HG02759 (cell line): ENCODE results near the gene RGS19.

Source experiments
- ATAC-seq: cut with Tn5 transposase; IDR thresholded peaks from one replicate; pipeline ENCODE4 v1.9.1; 2021; ENCODE audit warnings: mild to moderate bottlenecking, moderate library complexity; ENCODE audit not compliant: unreplicated experiment

RGS19 gene

DNA sequence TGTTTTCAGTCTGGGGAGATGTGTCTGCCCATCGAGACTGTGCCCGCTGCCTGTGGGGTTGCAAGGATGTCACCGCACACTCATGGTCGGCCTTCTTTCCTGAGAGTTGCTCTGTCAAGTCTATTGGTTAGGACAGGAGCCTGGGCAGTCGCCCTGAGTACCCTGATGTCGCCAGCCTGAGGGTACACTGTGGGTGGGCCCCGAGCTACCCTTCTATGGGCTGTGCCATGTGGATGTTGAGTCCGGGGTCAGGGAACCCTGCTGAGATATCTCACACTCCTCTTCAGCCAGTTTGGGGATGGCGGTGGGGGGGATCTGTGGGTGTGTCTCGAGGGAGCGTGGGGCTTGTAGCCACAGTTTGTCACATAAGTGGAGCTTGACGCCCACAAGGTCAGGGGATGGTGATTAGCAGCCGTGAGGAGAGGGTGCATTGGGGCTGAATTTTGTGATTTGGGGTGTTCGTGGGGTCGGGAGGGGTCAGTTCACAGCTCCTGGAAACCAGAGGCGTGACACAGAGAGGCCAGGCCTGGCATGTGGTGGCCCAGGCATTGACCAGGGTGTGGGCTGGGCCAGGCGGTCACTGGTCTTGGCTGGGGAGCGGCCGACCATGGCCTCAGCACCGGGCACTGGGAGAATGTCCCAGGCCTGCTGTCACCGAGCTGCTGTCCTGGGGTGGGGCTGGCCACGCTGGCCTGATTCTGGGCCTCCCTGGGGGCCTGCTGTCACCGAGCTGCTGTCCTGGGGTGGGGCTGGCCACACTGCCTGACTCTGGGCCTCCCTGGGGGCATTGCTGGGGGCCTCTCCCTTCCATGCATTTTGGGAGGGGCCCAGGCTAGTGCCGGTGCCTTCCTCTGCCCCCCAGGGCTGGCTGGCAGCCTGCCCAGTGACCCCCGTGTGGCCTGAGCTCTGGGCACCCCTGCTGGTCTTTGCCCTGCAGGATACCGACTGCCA lies 29.7 kb upstream of the RGS19 start:
- ATAC-seq: no peak

DNA sequence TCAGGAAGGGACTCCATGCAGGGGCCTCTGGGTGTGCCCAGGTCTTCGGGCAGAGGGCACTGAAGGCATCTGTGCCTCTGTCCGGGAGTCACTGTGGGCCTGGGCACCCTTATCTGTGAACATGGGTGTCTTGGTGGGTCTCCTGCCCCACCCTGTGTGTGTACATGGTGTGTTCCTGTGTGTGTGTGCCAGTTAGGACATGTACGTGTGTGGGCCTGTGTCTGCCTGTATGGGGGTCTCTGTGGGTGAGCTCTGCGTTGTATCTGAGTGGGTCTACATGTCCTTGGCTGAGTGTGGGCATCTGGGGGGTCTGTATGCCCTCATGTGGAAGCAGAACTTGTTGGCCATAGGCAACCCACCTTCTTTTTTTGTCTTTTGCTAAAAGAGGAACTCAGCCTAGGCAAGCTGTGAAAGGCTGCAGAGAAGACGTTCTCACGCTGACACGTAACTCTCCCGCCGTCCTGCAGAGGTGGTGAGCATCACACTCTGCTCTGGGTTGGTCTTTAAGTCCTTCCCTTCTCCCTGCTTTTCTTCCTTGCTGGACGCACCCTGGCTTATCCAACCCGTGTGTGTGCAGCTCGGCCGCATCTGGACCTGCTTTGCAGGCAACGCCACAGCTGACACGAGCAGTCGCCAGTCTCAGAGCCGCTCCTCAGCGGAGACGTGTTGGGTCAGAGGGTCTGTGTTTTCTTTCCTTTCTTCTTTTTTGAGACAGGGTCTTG lies 28.6 kb upstream of the RGS19 start:
- no peak for ATAC-seq

DNA sequence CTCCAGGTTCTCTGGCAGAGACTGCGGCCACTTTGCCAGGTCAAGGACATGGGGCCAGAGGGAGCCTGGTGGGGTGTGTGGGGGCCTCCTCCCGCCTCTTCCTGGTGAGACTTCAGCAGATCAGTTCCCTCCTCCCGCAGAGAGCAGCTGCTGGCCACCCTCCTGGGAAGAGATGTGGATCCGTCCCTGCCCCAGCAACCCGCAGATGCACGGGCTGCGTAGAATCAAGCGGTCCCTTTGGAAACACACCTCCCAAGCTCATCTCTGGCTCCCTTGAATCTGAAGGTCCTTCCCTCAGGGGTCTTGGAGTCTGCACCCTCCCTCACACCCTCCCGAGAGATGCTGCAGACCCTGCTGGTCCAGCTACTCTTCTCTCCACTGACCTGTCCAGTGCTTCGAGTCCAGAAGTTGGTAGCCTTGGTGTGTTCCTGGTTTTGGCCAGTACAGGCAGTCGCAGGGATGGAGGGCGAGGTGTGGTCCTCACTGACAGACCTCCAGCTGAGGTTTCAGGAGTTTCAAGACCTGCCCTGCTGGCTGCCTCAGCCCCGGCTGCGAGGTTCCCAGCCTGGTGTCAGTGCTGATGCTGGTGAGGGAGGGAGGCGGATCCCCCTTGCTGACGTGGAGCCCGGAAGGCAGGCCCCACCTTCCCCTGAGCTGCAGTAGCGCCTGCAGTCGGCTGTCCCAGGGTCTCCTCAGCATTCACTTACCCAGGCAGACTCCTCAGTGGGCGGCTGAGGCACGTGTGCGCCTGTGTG lies 27.8 kb upstream of the RGS19 start, which contains the start of gene NPBWR2:
Gene NPBWR2 (minus strand): TSS at position 585 of the 755 bp plus-strand sequence. CDS start 734 bp downstream, outside the sequence.
- no peak for ATAC-seq

DNA sequence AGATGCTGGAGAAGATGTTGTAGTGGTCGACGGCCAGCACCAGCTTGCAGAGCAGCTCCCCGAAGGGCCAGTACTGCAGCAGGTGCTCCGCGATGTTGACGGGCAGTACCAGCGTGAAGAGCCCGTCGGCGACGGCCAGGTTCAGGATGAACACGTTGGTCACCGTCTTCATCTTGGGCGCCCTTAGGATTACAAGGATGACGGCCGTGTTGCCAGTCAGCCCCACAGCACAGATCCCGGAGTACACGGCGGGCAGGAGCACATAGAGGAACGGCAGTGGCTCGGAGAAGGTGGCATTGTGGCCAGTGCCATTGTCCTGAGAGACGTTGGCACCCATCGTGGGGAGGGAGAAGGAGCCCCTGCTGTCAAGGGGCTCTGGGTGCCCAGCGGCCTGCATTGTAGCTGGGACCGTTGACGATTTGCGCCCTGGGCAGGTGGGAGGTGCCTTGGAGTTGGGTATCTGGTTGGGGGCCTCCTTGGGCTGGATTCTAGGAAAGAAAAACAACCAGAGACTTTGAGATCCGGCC lies 27.2 kb upstream of the RGS19 start:
- no peak for ATAC-seq

DNA sequence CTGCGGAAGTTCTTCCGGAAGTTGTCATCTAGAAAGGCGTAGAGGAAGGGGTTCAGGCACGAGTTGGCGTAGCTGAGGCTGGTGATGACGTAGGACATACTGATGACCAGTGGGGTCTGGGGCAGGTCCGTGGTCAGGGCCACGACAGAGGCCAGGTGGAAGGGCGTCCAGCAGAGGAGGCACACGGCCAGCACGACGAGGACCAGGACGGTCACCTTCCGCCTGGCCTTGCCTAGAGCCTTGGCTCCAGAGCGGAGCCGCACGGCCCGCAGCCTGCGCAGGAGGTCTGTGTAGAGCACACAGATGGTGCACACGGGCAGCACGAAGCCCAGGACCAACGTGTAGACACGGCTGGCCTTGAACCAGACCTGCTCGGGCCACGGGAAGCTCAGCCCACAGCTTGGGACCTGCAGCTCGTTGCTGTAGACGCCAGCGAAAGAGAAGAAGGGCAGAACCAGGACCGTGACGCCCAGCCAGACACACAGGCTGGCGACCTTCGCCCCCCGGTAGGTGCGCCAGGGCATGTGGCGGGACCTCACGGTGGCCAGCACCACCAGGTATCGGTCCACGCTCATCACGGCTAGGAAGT lies 26.6 kb upstream of the RGS19 start:
- ATAC-seq: no peak

DNA sequence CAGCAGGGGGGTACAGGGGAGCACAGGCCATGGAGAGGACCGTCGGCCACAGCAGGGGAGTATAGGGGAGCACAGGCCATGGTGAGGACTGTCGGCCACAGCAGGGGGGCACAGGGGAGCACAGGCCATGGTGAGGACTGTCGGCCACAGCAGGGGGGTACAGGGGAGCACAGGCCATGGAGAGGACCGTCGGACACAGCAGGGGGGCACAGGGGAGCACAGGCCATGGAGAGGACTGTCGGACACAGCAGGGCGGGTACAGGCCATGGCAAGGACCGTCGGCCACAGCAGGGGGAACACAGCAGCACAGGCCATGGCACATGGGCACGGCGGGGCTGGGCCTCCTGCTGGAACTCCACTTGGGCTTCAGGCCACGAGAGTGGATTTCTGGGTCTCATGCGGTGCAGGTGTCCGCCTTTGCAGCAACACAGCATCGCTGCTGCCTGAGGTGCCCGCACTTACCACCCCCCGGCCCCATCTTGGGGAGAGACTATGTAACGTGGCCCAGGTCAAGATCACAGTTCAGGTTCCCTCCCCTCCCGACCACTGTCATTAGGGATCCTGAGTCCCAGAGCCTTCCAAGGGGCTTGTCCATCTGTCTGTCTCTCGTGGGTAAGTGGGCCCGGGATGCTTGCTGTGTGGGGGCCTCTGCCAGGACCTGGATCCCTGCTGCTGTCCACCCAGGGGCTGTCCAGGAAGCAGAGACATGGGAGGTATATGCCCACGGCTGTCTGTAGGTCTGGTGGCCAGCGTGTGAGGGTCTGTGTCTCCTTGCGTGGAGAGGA lies 25.5 kb upstream of the RGS19 start:
- ATAC-seq: no peak

DNA sequence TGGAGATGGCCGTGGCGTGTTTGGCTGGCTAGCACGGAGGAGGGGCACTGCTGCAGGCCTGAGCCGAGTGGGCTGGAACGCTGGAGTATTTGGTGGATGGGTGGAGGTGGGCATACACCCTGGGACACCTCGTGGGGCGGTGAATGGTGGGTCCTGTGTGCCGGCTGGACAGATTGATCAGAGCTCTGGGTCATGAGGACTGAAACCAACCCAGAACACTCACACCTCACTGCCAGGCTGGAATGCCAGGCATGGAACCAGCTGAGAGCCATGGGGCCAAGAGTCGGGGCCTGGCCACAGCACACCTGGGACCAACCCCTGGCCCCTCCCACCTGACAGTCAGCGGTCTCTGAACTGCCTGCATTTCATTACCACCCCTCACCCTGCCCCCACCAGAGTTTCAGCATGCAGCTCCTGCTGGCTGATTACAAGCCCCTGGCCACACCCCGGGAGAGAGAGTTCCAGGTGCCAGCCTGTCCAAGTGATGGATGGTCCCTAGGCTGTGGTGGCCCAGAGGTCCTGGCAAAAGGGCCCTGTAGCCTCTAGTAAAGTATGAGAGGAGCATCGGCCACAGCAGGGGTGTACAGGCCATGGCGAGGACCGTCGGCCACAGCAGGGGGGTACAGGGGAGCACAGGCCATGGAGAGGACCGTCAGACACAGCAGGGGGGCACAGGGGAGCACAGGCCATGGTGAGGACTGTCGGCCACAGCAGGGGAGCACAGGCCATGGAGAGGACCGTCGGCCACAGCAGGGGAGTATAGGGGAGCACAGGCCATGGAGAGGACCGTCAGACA lies 24.8 kb upstream of the RGS19 start:
- no peak for ATAC-seq

DNA sequence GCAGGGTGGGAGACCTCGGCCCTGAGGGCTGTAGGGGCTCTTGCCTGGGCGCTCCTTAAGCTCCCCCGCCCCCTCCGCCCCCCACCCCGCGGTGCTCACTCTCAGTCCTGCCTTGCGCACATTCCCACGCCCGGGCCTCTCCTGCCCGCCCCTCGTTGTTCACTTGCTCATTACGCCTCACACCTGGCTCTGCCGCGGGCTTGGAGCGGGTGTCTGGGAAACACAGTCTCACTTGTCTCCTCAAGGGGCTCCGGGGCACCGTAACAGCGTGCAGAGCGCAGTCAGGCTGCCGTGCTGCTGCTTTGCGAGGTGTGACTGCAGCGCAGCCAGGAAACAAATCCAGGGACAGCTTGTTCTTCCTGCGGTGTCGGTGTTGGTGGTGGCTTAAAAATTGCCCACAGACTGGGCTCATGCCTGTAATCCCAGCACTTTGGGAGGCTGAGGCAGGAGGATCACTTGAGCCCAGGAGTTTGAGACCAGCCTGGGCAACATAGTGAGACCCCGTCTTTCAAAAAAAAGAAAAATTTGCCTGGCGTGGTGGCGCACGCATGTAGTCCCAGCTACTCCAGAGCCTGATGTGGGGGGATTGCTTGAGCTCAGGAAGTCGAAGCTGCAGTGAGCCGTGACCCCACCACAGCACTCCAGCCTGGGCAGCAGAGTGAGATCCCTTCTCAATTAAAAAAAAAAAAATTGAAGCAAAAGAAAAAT lies 23.5 kb upstream of the RGS19 start:
- ATAC-seq: no peak

DNA sequence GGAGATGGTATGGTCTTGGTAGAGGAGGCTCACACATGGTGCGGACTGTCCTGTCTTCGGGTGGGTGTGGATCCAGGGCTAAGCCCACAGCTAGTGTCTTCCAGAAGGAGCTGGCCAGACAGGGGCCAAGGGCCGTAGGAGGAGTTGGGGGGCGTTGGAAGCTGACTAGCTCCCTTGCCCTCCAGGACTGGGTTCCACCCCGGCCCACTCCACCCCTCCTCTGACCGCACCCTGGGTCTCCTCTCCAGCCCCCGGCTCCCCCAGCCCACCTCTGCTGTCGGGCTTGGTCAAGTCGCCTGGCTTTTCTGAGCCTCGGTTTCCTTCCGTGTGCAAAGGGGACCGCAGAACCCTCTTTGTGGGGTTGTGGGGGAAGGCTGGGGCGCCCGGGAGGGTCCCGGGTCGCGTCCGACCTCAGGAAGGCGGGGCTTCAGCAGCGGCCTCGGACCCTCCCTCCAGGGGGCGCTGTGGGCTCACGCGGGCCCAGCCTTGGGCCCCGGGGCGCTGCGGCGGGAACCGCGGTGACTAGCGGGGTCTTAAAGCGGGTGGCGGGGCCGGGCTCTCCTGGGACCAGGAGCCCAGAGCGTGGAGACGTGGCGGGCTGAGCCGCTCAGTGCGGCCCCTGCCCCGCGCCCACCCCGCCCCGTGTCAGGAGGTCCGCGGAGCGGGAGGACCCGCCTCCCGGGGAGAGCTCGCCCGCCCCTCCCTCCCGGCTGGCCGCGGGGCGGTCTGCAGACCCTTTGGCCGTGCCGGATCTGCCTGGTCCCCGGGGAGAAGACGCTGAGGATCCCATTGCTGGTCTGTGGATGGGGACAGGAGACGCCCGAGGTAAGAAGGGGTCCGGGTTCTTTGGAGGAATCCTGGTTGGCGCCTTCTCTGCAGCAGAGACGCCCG lies 22.7 kb upstream of the RGS19 start:
- no peak for ATAC-seq

DNA sequence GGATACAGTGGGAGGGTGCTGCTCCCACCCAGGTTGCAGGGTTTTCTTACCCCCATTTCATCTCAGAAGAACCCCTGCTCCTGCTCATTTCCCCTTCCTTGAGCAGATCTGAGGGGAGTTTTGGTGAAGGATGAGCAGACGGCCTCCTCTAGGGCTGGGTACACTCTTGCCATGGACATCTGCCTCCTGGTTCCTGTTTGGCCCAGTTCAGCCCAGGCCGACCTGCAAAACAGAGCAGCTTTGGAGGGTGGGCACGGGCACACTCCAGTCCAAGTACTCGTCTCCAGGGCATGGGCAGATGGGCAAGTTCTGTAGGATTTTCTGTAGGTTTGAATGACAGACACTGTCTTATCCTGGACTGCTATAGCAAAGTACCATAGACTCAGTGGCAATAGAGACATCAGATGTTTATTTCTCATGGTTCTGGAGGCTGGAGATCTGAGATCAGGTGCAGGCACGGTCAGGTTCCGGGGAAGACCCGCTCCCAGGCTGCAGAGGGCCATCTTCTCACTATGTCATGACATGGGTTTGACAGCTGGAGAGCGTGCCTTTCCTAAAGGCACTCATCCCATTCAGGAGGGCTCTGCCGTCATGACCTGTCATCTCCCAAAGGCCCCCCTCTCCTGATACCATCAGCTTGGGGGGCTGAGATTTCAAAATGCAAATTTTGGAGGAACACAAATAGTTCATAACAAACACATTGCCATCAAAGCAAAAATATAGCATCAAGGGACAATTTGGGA lies 21.8 kb upstream of the RGS19 start:
- ATAC-seq: no peak

DNA sequence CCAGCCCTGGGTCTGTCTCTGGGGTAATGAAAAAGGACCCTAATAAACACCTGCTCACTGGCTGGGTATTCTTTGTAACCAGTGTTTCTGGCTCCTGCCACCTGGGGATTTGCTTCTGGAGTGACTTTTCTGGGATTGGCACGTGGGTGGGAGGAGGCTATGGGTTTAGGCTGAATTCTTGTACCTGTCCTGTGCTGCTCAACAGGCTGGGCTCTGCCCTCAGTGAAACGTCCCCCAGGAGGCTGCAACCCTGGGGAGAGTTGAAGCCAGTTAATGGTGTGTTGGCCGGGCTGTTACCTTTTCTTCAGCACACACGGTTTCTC lies 21.2 kb upstream of the RGS19 start:
- no peak for ATAC-seq

DNA sequence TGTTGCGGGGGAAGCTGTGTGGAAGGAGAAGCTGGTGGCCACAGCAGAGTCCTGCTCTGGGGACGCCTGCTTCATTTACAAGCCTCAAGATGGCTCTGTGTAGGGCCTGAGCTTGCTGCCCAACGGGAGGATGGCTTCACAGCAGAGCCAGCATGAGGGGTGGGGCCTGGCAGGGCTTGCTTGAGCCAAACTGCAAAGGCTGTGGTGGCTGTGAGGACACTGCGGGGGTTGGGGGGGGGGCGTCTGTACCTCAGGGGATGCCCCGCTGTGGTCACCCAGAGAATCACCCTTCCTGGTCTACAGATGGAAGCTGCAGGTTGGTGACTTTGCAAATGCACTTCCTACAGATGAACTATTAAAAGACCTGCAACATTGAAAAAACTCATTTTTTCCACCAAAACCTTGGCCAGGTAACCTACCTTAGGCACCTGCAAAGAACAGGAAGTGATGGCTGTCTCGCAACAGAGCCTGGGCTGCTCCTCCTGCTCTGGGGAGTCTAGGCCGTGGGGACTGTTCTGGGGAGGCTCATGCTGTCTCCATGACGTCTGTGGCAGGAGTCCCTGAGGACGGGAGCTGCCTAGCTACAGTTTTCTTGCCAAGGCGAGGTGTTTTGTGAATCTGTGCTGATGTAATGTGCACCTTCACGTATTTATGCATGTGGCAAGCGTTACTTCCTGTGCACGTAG lies 20.7 kb upstream of the RGS19 start:
- no peak for ATAC-seq

DNA sequence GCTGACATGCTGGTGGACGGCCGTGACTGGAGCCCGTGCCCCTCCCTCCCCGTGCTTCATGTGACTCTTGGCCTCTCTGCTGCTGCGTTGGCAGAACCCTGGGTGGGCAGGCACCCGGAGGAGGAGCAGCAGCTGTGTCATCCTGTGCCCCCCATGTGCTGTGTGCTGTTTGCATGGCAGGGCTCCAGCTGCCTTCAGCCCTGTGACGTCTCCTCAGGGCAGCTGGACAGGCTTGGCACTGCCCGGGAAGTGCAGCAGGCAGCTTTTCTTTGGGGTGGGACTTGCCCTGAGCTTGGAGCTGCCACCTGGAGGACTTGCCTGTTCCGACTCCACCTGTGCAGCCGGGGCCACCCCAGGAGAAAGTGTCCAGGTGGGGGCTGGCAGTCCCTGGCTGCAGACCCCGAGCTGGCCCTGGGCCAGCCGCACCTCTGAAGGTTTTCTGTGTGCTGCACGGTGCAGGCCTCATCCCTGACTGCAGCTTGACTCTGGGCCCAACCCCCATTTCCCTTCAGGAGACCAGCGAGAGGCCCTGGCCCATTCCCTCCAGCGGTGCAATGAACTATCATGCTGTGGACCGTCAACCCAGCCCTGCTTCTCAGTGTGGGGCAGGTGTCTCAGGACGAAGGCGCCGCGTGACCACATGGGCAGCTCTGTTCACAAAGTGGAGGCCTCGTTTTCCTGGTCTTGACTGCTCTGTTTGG lies 19.9 kb upstream of the RGS19 start:
- ATAC-seq: no peak

DNA sequence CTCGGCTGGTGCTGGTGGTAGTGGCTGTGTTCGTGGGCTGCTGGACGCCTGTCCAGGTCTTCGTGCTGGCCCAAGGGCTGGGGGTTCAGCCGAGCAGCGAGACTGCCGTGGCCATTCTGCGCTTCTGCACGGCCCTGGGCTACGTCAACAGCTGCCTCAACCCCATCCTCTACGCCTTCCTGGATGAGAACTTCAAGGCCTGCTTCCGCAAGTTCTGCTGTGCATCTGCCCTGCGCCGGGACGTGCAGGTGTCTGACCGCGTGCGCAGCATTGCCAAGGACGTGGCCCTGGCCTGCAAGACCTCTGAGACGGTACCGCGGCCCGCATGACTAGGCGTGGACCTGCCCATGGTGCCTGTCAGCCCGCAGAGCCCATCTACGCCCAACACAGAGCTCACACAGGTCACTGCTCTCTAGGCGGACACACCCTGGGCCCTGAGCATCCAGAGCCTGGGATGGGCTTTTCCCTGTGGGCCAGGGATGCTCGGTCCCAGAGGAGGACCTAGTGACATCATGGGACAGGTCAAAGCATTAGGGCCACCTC lies 19.2 kb upstream of the RGS19 start:
- ATAC-seq: no peak

DNA sequence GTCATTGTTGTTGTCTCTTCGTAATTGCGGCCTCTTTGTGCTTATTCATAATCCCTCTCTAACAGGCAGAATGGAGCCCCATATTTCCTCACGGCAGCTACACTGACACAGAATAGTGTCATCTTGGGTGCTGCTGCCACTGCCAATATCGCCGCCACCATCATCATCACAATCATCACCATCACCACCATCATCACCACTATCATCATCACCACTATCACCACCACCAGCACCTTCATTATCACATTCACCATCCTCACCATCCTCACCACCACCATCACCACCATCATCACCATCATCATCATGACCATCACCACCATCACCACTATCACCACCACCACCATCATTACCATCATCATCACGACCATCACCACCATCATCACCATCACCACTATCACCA lies 17.2 kb upstream of the RGS19 start:
- ATAC-seq: no peak
